GM23248 (cell line): ENCODE measurements around the gene NHP2. TPM values are rescaled to one million over a fixed set of nuclear protein-coding genes. Genes with fewer than 3 reads are reported as not detected.
A peak's percentile ranks its signal among the peaks of the same experiment; 100 is the strongest.

Experiments used
- DNase-seq: peaks from one replicate; pipeline ENCODE4 v3.0.0-alpha.2; 2015
- H2AFZ ChIP-seq: fragments of 200-600 bp; sonication (generic); 2 replicates; pipeline ENCODE4 v1.6.1; 2016; ENCODE audit warnings: antibody characterized with exemption
- H3F3A ChIP-seq: fragments of 200-600 bp; sonication (generic); 2 replicates; pipeline ENCODE4 v1.6.1; 2016; ENCODE audit warnings: mild to moderate bottlenecking, antibody characterized with exemption, mixed run types; ENCODE audit not compliant: insufficient read depth
- H3K27ac ChIP-seq: fragments of 200-600 bp; sonication (generic); 2 replicates; pipeline ENCODE4 v1.5.1; 2016; ENCODE audit warnings: mild to moderate bottlenecking
- H3K27me3 ChIP-seq: fragments of 200-600 bp; sonication (generic); replicated peaks from 2 replicates; pipeline ENCODE4 v1.6.1; 2016; ENCODE audit warnings: mild to moderate bottlenecking; ENCODE audit not compliant: insufficient read depth
- H3K36me3 ChIP-seq: fragments of 200-600 bp; sonication (generic); 2 replicates; pipeline ENCODE4 v1.6.1; 2016; ENCODE audit warnings: low read depth, mild to moderate bottlenecking
- H3K4me1 ChIP-seq: fragments of 200-600 bp; sonication (generic); 2 replicates; pipeline ENCODE4 v1.6.1; 2016; ENCODE audit warnings: mild to moderate bottlenecking; ENCODE audit not compliant: insufficient read depth
- H3K4me2 ChIP-seq: fragments of 200-600 bp; sonication (generic); one replicate; pipeline ENCODE4 v1.6.1; 2016; ENCODE audit warnings: mild to moderate bottlenecking; ENCODE audit not compliant: unreplicated experiment
- H3K4me3 ChIP-seq: fragments of 200-600 bp; sonication (generic); 2 replicates; pipeline ENCODE4 v1.5.1; 2016; ENCODE audit warnings: mild to moderate bottlenecking
- H3K79me2 ChIP-seq: fragments of 200-600 bp; sonication (generic); 2 replicates; pipeline ENCODE4 v1.6.1; 2016; ENCODE audit warnings: mild to moderate bottlenecking; ENCODE audit not compliant: insufficient read depth
- H3K9ac ChIP-seq: fragments of 200-600 bp; sonication (generic); 2 replicates; pipeline ENCODE4 v1.6.1; 2016; ENCODE audit warnings: mild to moderate bottlenecking
- H3K9me2 ChIP-seq: fragments of 200-600 bp; sonication (generic); 2 replicates; pipeline ENCODE4 v1.6.1; 2016; ENCODE audit warnings: mixed run types, mild to moderate bottlenecking, moderate library complexity; ENCODE audit not compliant: insufficient read depth
- H3K9me3 ChIP-seq: fragments of 200-600 bp; sonication (generic); one replicate; pipeline ENCODE4 v1.6.1; 2017; ENCODE audit warnings: low read depth
- H4K20me1 ChIP-seq: fragments of 200-600 bp; sonication (generic); 2 replicates; pipeline ENCODE4 v1.6.0; 2016; ENCODE audit not compliant: insufficient read depth
- EZH2 ChIP-seq: fragments of 200-600 bp; sonication (generic); IDR thresholded peaks from 2 replicates; pipeline ENCODE4 v1.6.1; 2018; ENCODE audit warnings: antibody characterized with exemption, mild to moderate bottlenecking; ENCODE audit not compliant: insufficient read depth, poor library complexity, severe bottlenecking
- EZH2phosphoT487 ChIP-seq: fragments of 200-600 bp; sonication (generic); IDR thresholded peaks from 2 replicates; pipeline ENCODE4 v1.6.1; 2018; ENCODE audit warnings: antibody characterized with exemption, moderate library complexity, mild to moderate bottlenecking, low read depth; ENCODE audit not compliant: insufficient read depth
- WGBS, 2 experiments: methylation state at CpG; one replicate each; pipeline ENCODE4 v1.1.6; 2015 to 2017; ENCODE audit warnings: low lambda C conversion rate in 2 of 2, low coverage in 1 of 2; ENCODE audit errors: missing lambda C conversion rate in 2 of 2; 5-methylcytosine and 5-hydroxymethylcytosine counted together
- in situ Hi-C: fragments of 300-500 bp; cut with MboI; formaldehyde crosslinking; loops from 2 replicates; pipeline ENCODE4 v1.15.0; 2020
- polyA plus RNA-seq: library from polyadenylated mRNA; unstranded; fragments of >200 nt; fragmentation: Nextera tagmentation; extraction: Ambion mirVana; gene quantifications from 2 replicates; pipeline ENCODE4 v1.2.1, GENCODE V29; 2016
- total RNA-seq: library from RNA; depleted of rRNA; stranded (reverse); fragments of >200 nt; shearing (Covaris generic); gene quantifications from 2 replicates; pipeline ENCODE4 v1.2.3, GENCODE V29; 2014; rRNA removed

Gene NHP2
- total RNA-seq: 203 and 221 TPM in 2 replicates
- polyA plus RNA-seq: 232 and 237 TPM in 2 replicates

GRCh38 chr5:178153530-178154340, at the start of gene NHP2:
Gene NHP2 (minus strand): TSS chr5:178153885. CDS start chr5:178153817, 68 bp downstream.
- H3K9me2 ChIP-seq: no peaks in the 10 kb centered on the region
- peak within 1 kb of the TSS; percentile 92 for H3K9ac ChIP-seq
- WGBS, 2 experiments: 1 to 2% methylated on average over 58 to 68 of the region's 68 CpGs
- H3K27me3 ChIP-seq: no peaks in the 10 kb centered on the region
- in situ Hi-C loops: loop anchor here (25.0 kb wide), 1 partner anchor 541 kb away; the partner anchor contains the start of gene B4GALT7
- H3K4me1 ChIP-seq: peaks cover 8% of the 10 kb centered on the region; the same call in 1 of the 2 replicates
- peak; percentile 100 for DNase-seq
- H3K9me3 ChIP-seq: no peaks in the 10 kb centered on the region
- peak within 1 kb of the TSS; percentile 88 for H3K4me3 ChIP-seq
- peak within 1 kb of the TSS; percentile 65 for H3K27ac ChIP-seq
- peaks cover 19% of the 10 kb centered on the region for H3K79me2 ChIP-seq
- no peaks in the 10 kb centered on the region for H3F3A ChIP-seq
- TF ChIP-seq EZH2: no peak
- TF ChIP-seq EZH2phosphoT487: no peak
- H3K36me3 ChIP-seq: peaks cover 9% of the 10 kb centered on the region
- no peaks in the 10 kb centered on the region for H4K20me1 ChIP-seq
- H2AFZ ChIP-seq: peak within 1 kb of the TSS; percentile 86
- peak within 1 kb of the TSS; percentile 86 for H3K4me2 ChIP-seq

- Histone ChIP-seq H3K36me3 (peaks cover 10% of the 10 kb centered on the region; the same call in 1 of the 2 replicates), H3K4me1 (peaks cover 16% of the 10 kb centered on the region; the same call in 1 of the 2 replicates), H3K4me3 (no peak overlapping the region), H3K9me2 (no peaks in the 10 kb centered on the region), H3K9ac (no peak overlapping the region), H2AFZ (no peak overlapping the region), H3K4me2 (no peak overlapping the region), H3K79me2 (peaks cover 31% of the 10 kb centered on the region), H4K20me1 (peaks cover 19% of the 10 kb centered on the region), H3K9me3 (no peaks in the 10 kb centered on the region), H3K27ac (no peak overlapping the region), H3K27me3 (no peaks in the 10 kb centered on the region), H3F3A (peaks cover 17% of the 10 kb centered on the region; the same call in 1 of the 2 replicates)
- DNase-seq: no peak
- in situ Hi-C loops: no loop called here
- no peak for TF ChIP-seq EZH2phosphoT487
- TF ChIP-seq EZH2: no peak
- WGBS, 2 experiments: 97% methylated on average over 10 of the region's 10 CpGs
These were observed 48.9 kb upstream of the NHP2 start for GRCh38 chr5:178202541-178202940.

GRCh38 chr5:178201927-178202235, 48.2 kb upstream of the NHP2 start:
- Histone ChIP-seq H2AFZ (no peak overlapping the region), H3K9me2 (no peaks in the 10 kb centered on the region), H3K27me3 (no peaks in the 10 kb centered on the region), H3K4me2 (no peak overlapping the region), H3K9ac (no peak overlapping the region), H4K20me1 (peaks cover 15% of the 10 kb centered on the region), H3F3A (peaks cover 12% of the 10 kb centered on the region; the same call in 1 of the 2 replicates), H3K36me3 (0 out of 2 replicates have a peak, but pooled peaks cover 5% of the 10 kb centered on the region), H3K4me3 (no peak overlapping the region), H3K79me2 (peaks cover 25% of the 10 kb centered on the region), H3K27ac (no peak overlapping the region), H3K4me1 (peaks cover 12% of the 10 kb centered on the region; the same call in 1 of the 2 replicates), H3K9me3 (no peaks in the 10 kb centered on the region)
- no peak for DNase-seq
- WGBS, 2 experiments: 21 to 36% methylated on average over 2 of the region's 2 CpGs
- TF ChIP-seq EZH2phosphoT487: no peak
- TF ChIP-seq EZH2: no peak
- in situ Hi-C loops: no loop called here

GRCh38 chr5:178201221-178201926, 47.7 kb upstream of the NHP2 start:
- peaks cover 10% of the 10 kb centered on the region; the same call in 1 of the 2 replicates for H4K20me1 ChIP-seq
- H2AFZ ChIP-seq: no peak overlapping the region
- peaks cover 20% of the 10 kb centered on the region for H3K79me2 ChIP-seq
- TF ChIP-seq EZH2 (no peak), EZH2phosphoT487 (no peak)
- 83 to 84% methylated on average over 14 of the region's 14 CpGs for WGBS, 2 experiments
- H3K9me2 ChIP-seq: no peaks in the 10 kb centered on the region
- no peak overlapping the region for H3K4me3 ChIP-seq
- H3K9ac ChIP-seq: no peak overlapping the region
- no peak overlapping the region for H3K27ac ChIP-seq
- H3K27me3 ChIP-seq: no peaks in the 10 kb centered on the region
- no peaks in the 10 kb centered on the region for H3K9me3 ChIP-seq
- 0 out of 2 replicates have a peak, but pooled peaks cover 11% of the 10 kb centered on the region for H3F3A ChIP-seq
- in situ Hi-C loops: no loop called here
- H3K4me1 ChIP-seq: peaks cover 7% of the 10 kb centered on the region; the same call in 1 of the 2 replicates
- DNase-seq: no peak
- H3K36me3 ChIP-seq: 0 out of 2 replicates have a peak, but pooled peaks cover 5% of the 10 kb centered on the region
- H3K4me2 ChIP-seq: no peak overlapping the region
